Iris pigment epithelial cell (primary cell): ENCODE measurements around the gene ASCL5.
A peak's percentile ranks its signal among the peaks of the same experiment; 100 is the strongest.

Experiments
- DNase-seq: peaks from one replicate; pipeline ENCODE4 v3.0.0-alpha.2; 2011; ENCODE audit warnings: low read depth

Gene ASCL5

DNA sequence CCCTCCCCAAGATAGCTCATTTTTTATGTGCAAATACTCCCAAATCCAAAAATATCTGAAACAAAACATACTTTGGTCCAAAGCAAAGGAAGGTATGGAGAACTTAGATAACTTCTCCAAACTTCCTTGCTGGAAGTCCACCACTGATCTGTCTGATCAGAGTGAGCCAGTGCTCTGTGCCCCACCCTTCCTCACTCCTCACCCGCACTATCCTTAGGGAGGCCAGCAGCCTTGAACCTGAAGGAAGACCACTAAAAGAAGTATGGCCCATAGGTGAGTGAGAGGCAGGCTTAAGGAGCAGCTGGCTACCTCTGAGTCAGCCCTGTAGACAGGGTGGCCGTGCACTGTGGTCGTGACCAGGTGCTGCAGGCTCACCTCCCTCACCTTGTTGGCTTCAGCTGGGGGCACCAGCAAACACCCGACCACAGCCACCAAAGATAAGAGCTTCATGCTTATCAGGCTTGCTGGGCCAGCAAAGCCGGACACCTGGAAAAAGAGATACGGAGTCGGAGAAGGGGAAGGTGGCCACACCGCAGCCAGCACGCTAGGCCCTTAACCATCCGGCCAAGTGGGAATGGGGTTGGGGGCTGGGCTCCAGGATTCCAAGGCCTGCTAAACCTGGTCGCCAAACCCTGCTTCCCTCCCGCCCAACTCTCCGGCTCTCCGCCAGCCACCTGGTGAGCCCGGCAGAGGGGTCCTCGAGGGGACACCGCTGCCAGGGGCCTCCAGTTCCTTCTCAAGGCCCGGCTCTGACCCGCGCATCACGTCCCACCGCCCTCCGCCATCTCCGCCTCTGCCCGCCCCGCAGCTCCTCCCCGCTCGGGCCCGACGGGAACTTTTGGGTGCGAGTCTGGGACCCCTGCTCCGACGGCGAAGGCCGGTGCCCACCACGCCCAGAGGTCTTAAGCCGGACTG lies 26.7 kb upstream of the ASCL5 start:
- no peak for DNase-seq

DNA sequence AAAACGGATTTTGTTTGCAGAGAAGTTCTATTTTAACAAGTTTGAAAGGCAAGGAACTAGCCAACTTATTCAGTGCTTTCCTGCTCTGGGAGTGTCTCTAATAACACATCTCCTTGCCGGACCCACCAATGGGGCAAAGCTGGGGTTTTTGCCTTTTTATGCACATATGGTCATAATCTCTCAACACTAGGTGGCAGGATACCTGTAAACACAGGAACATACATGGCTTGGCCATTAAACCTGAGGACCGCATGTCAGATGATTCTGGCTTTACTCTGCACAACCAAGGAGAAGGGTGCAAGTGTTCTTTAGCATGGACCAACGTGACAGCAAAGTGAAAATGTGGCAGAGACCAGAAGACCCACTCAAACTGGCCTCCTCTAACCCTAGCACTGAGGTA lies 22.4 kb upstream of the ASCL5 start:
- peak; percentile 51 for DNase-seq

DNA sequence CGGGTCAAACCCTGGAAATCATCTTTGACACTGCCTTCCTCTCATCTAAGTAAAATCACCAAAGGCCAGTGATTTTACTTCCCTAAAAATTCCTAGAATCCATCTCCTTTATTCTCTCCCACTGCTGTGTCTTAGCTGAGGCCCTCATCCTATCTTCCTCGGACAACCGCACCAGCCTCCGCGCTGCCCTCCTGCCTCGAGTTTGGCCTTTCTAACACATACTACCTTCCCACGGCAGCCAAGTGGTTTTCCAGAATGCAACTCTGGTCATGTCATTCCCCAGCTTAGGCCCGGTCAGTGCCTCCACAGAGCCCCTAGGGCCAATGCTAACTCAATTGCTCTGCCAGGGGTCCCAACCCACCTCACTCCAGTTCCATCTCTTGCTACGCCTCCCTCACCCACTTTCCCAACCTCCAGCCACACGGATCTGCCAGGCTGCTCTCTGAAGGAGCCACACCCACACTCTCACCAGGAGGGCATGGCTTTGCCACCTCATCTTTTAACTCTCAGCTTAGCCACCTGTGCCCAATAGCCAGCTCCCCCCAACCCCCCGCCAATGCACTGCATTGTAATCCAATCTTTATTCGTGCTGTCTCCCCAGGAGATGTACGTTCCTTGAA lies 20.5 kb upstream of the ASCL5 start:
- no peak for DNase-seq

DNA sequence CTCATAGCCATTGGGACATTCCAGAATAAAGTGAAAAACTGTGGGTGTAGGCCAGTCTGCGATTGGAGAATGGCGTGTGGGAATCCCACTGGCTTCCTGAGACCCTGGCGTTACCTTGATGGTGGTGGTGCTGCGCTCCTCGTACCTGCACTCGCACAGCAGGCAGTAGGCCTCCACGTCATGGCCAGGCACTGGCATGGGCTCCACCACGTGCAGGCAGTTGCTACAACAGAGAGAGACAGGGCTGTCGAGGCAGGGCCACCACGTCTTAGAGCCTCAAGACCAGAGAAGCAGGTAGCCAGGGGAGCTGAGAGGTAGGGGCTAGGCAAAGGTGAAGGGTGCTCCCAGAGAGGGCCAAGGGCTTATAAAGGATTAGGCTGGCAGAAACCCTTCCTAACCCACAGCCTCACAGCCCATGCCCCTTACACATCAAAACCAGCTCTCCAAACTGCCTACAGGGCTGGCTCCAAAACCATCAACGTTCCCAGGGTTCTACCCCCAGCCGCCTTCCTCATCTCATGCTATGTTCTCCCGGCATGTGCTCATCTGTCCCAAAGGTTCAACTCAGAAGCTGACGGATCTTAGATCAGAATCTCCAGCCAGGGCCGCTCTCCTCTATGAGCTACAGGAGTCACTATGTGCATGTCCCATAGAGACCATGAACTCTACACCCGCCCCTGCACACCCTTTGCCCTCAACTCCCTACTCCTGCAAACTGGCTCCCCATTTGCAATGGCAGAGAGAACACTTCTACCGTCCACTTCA lies 19.8 kb upstream of the ASCL5 start:
- no peak for DNase-seq

DNA sequence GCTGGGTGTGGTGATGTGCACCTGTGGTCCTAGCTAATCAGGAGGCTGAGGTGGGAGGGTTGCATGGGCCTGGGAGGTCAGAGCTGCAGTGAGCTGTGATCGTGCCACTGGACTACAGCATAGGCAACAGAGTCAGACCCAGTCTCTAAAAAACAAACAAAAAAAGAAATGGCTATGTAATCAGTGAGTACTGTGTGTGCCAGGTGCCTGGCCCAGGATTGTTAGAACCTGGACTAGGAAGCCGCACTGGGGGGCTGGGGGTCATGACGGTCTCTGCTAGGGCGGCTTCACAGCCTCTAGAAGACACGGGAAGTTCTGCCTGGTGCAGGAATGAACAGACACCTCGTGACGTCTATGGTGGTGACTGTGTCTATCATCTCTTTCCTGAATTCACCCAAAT lies 18.8 kb upstream of the ASCL5 start:
- no peak for DNase-seq

DNA sequence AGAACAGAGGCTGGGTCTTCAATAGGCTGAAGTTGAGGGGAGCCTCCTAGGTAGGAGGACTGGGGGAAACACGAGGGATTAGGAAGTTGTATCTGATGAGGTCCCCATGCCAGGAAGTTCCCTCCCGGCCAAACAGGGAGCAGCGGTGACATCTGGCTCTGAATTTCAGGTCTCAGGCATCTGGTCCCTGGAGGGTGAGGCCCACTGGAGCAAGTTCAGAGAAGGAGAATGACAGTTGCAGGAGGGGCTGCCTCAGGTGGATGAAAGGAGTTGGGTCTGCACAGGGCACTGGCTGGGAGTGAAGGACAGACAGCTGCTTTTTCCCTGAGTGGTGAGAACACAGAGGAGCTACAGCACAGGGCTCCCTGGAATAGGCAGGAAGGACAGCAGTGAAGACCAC lies 18.1 kb upstream of the ASCL5 start:
- no peak for DNase-seq

DNA sequence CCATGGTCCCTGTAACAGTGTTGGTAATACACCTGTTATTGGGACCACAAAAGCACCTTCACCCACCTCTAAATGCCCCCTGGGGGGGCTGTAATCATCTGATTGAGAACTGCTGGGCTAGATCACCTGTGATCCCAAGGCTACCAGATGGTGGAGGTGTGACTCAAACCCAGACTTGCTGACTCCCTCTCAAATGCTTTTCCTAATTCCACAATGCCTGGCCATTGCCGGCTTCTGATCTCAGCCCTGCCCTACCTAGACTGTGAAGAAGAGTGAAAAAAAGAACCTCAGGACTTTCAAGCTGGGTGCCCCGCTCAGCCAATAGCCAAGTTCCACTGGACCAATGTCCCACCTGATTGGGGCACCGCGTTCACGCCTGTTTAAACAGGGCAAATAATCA lies 17.7 kb upstream of the ASCL5 start:
- no peak for DNase-seq

DNA sequence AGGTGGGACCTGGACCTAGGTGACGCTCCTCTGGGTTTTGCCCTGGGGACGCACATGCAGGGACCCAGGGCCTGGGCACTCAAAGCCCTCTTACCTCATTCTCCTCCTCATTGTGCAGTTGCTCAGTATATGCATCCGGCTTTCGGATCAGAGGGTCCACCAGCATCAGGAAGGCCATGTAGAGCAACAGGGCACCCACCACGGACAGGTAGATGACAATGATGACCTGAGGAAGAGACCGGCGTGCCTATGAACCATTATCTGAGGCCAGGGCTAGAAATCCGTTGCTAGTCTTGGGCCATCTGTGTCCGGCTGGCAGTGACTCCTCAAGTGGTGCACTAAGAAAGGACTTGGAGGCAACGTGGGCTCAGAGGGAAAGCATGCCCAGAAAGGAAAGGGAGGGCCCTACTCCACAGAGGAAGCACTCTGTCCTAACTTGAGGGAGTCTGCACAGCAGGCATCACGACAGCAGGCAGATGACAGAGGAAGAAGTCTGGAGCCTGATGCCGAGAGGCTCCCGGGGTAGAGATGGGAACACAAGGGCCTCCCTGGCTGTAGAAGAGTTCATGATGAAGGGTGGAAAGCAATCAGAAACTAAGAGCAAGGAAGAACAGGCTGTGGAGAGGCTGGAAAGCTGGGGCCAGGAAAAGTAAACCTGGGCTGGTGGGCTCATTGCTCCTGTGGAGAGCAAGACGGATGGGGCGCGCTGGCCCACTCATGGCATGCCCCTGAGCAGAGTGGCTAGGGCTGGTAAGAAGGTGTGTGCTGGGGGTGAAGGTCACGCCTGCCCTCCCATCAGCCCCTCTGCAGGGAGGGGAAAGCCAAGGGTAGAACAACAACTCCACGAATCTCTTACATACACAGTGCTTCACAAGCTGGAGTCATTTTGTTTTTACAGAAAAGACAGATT lies 17.0 kb upstream of the ASCL5 start:
- DNase-seq = no peak

DNA sequence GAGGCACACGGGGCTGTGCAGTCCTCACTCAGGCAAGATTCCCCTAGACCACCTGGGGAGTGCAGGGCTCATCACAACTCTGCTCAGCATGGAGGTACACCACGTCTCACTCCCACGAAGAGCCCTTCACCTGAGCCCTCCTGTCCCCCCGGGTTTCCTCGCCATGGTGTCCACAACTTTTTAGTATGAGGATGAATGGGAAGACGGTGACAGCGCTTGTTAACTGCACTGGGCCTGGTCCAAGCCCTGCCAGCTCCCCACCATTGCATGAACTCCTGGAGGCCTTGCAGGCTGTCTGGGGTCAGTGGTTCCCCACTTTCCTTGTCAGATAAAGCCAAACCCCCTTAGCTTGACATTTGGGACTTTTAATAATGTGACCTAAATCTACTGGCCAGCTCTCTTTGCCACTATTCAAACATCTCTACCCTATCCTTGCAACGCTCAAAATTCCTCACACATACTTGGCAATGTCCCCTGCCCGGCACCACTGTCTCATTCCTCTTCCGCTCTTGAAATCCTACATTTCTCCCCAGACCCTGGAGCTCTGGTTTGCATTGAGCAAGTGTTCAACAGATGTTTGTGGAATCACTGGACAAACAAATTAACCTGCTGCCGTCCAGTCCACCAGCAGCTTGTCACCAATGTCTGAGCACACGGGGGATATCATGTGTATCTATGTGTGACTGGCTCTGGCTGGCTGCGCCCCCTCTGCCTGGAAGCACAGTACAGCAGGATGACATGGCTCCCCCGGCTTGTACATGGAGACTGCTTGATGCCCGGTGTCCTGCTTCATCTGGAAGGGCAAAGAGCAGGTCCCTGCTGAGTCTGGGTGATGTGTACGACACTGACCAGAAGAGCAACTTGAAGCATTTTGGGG lies 16.1 kb upstream of the ASCL5 start:
- DNase-seq = no peak

DNA sequence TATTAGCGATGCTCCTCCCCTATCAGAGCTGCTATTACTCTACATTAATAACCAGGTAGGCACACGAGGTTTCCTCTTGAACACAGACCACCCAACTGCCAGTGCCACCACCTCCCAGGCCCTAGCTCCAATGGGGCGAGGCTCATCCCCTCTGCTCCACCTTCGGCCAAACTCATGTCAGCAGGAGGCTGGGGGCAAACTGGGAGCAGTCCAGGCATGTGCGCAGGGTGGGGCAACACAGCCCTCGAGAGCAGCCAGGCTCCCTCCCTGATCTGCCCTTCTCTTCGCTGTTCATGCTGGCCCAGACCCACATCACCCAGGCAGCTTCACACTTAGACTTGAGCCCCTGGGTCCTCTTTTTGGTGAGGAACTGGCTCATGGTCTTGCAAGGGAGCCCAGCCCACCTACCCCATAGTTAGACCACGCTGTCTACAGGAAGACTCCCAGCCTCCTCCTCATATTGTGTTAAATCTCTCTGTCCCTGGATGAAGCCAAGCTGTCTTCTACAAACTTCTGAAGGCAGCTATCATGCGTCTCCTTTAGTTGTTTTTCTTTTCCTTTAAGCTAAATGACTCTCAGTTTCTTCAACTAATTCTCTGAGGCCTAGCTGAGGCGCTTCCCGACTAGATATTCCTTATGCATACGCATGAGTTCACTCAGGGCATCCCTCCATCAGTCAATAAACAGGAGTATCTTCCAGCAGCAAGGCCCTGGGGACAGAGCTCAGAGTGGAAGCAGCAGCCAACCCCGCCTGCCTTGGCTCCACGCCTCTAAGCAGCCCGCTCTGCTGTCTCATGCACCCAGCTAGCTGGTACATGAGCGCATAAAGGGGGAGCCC lies 15.2 kb upstream of the ASCL5 start:
- DNase-seq = no peak

DNA sequence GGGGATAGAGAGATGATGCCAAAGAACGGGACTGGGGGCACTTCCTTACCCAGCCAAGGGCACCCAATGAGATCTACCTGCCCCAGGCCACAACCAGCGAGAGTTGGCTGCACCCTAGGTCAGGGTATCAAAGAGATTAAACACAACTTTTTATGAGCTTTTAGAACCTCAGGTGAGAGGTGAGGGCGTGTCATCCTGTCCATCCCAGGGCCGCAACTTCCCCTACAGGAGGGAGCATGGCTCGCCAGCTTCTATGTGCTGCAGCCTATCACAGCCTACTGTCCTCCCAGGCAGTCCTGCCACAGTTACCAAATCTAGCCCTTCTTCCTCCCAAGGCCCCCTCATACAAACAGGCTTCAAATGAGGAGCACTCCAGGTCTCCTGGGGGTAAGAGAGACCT lies 14.4 kb upstream of the ASCL5 start:
- no peak for DNase-seq

DNA sequence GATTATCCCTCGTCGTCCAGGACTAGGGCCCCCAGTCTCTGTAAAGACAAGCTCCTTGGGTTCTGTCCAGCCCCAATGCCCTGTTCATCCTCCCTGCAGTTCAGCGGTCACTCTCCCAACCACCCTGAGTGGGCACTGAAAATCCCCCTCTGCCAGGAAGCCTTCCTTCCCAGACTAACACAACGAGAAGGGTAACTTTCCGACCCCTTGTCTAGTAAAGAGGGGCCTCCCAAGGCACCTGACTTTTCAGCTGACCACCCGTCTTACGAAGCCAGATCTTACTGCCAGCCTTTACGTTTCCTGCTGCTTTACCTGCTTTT lies 13.9 kb upstream of the ASCL5 start:
- no peak for DNase-seq

DNA sequence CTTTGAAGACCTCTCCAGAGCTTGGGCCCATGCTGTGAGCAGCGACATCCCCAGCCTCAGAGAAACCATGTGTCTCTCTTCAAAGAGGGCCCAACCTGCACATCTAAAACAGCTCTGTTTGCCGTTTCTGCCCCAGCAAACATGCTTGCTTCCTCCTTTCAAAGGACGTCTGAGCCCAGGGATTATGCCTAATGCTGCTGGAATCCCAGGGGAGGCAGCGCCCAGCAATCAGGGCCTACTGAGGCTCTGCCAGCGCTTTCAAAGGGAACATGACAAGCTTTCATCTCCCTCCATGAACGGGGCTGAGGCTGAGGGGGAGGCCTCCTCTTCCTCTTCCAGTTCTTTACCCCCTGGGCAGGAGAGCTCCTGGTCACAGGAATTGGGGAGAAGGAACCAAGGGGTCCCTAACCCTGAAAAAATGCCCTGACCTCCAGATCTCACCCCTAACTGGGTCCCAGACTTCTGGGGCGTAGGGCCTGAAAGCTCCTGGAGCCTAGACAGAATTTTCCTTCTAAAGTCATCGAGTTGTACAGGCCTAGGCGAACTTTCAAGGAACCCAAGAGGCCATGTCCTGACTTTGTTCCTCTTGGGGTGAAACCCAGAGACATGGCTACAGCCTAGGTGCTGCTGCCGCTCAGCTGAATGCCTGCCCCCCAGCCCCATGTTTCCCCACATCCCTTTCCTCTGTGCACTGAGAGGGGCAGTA lies 13.4 kb upstream of the ASCL5 start:
- DNase-seq = no peak

DNA sequence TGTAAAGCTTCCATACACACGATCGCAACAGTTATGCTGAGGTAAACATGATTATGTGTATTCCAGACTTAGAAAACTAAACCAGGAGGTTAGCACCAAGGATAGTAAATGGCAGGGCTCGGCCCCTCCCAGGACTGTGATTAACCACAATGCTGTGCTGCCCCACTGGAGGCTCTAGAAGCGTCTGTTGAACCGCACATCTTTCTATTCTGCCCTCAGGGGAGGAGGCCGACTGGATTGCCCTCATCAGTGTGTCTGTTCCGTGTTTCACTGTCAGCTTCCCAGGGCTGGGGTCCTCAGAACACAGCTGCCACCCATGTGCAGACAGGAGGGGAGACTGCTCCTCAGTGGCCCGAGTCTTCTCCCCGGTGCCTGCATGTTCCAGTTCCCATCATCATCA lies 12.8 kb upstream of the ASCL5 start:
- no peak for DNase-seq

DNA sequence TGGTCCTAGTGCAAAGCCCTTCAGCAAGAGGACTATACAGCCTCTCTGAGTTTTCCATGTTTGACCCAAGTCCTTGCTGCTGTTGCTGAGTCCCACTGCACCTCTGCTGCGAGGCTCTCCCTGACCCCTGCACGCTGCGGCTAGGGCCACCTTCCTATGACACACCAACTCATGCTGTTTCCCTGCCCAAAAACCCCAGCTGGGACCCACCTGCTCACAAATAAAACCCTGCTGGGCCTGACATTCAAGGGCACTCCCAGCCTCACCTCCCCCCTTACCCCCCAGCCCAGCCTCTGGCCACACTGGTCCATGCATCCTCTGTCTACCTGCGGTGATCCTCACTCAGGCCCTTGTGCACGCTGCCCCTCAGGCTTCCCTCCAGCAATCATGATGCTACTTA lies 12.3 kb upstream of the ASCL5 start:
- DNase-seq = no peak

DNA sequence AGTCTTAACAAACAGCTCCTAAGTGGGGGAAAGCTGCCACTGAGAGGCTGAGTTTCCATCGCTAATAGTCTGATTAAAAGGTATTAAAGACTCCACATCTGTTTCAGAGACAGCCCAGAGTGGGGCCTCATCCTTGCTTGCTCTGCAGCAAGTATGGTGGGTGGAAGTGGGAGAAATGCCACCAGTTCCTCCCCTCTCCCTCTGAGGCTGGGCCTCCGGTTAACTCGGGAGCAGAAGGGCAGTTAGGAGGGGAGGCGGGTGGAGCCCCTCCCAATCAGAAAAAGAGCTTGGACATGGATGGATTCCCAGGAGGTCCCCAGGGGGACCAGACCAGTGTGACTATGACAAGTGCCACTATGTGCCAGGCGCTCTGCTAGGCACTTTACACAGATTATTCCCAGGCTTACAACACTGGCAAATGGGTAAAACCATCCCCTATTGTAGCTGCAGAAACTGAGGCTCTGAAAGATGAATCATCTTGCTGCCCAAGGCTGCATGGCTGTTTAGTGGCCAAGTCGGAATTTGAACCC lies 11.4 kb upstream of the ASCL5 start:
- DNase-seq = no peak

DNA sequence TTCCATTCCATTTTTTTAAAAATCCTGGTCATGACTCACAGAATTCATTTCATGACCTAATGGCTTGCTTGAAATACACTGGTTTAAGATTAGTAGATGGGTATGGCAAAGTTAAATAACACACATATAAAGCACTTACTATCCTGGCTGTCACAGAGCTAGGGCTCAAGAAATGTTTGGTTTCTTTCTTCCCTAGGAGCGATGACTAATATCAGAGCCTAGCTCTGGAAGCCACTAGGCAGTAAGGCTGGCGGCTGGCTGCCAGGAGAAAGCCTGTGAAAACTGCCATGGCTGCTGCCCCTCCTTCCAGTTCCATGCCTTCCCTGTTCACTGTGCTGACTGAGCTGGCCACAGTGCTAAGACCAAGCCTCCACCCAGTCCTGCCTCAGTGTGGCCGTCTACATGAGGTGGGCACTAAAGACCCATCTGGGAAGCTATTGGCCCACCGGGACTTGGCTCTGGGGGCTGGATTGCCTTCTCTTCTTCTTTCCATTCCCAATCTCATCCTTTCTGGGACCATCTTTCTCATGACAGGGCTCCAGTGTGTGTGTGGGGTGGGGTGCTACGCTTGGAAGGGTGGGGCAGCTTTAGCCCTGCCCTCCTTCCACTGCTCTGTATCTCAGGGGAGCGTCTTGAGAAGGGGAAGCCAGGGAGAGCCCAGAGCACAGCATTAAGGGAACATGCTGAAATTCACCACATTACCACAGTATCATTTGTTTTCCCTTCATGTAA lies 10.8 kb upstream of the ASCL5 start:
- peak; percentile 91 for DNase-seq

DNA sequence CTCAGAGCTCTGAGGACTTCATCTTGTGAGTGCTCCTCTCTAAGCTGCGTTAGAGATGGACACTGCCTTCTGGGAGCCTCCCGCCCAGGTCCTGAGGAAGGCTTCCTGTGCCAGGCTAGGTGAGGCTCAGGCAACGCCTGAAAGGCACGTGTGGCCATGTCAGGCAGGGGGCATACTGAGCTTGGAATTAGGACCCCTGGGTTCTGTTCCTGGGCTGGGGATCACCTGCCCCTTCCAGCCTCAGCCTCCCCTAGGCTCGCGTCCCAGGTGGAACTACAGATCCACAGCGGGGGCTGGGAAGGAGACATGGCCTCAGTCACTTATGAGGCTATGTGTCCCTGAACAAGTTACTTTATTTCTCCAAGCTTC lies 10.0 kb upstream of the ASCL5 start:
- DNase-seq = no peak
